Central memory CD8-positive, alpha-beta T cell (primary cell): ENCODE results near the gene HYLS1.
"Not testable (repeated sequence)": the region's sequence is repeated elsewhere in the genome, so short reads cannot be mapped to it uniquely, and the experiment has no call there.

Source experiments
- ATAC-seq: fragments of 150-1000 bp; cut with Tn5 transposase; replicated peaks from 2 replicates; pipeline ENCODE4 v1.10.0; 2022; ENCODE audit warnings: mild to moderate bottlenecking, moderate FRiP score, moderate number of reproducible peaks; ENCODE audit not compliant: poor library complexity, severe bottlenecking; ENCODE audit errors: extremely low read depth
- DNase-seq, 2 donors: peaks; one replicate each; pipeline ENCODE4 v3.0.0; 2021; ENCODE audit warnings: low spot score in 2 of 2
- H3K27ac Mint-ChIP-seq: one replicate; pipeline ENCODE4 v1.8.0; 2022; ENCODE audit warnings: low read depth, mild to moderate bottlenecking, moderate library complexity, mixed read lengths
- H3K27me3 Mint-ChIP-seq: one replicate; pipeline ENCODE4 v1.8.0; 2022; ENCODE audit warnings: mixed read lengths
- H3K36me3 Mint-ChIP-seq: one replicate; pipeline ENCODE4 v1.8.0; 2022; ENCODE audit warnings: mild to moderate bottlenecking, moderate library complexity, mixed read lengths; ENCODE audit not compliant: insufficient read depth
- H3K4me1 Mint-ChIP-seq: one replicate; pipeline ENCODE4 v1.8.0; 2022; ENCODE audit warnings: mixed read lengths
- H3K4me3 Mint-ChIP-seq: one replicate; pipeline ENCODE4 v1.8.0; 2022; ENCODE audit warnings: mild to moderate bottlenecking, moderate library complexity, mixed read lengths
- H3K9me3 Mint-ChIP-seq: one replicate; pipeline ENCODE4 v1.8.0; 2022; ENCODE audit warnings: mixed read lengths

The HYLS1 gene

DNA sequence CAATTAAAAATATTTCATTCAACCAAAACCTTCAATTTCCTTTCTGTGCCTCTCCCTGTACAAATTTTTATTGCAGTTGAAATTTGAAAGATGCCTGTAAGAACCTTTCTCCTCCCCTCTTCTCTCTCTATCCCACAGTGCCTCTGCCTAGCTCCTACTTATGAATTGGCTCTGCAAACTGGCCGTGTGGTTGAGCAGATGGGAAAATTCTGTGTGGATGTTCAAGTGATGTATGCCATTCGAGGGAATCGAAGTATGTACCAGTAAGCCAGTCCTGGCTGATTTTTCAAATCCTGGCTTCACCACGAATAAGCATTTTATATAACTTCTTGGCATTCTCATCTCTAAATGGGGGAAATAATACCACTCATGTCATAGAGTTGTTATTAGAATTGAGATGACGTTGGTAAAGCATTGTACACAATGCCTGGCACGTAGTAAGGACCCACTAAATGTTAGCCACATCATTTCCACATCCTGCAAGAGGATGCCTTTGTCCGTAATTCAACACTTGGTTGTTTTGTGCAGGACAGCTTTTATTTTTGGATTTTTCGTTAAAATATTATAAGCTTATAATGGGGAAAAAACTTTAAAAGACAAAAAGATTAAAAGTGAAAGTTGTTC is 22.9 kb downstream of the HYLS1 start:
- Mint-ChIP-seq H3K27ac (no peak overlapping the region), H3K9me3 (no peaks in the 10 kb centered on the region), H3K36me3 (peaks cover 2% of the 10 kb centered on the region), H3K4me3 (no peak overlapping the region), H3K4me1 (no peaks in the 10 kb centered on the region), H3K27me3 (peaks cover 42% of the 10 kb centered on the region)
- no peak for DNase-seq
- no peak for ATAC-seq

DNA sequence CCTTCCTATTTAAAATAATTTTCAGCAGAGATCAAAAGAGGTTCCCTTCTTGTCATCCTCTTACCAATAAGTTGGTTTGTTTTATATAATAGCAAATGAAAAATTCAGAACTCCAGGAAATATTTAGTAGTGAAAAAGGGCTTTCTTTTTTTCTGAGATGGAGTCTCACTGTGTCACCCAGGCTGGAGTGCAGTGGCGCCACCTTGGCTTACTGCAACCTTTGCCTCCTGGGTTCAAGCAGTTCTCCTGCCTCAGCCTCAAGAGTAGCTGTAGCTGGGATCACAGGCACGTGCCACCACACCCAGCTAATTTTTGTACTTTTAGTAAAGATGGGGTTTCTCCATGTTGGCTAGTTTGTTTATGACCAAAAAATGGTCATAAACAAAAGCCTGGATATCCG is 27.1 kb downstream of the HYLS1 start:
- H3K27ac Mint-ChIP-seq, H3K9me3 Mint-ChIP-seq, H3K4me1 Mint-ChIP-seq, H3K4me3 Mint-ChIP-seq, DNase-seq, H3K36me3 Mint-ChIP-seq, ATAC-seq: not testable (repeated sequence)
- peaks cover 69% of the 10 kb centered on the region for H3K27me3 Mint-ChIP-seq

DNA sequence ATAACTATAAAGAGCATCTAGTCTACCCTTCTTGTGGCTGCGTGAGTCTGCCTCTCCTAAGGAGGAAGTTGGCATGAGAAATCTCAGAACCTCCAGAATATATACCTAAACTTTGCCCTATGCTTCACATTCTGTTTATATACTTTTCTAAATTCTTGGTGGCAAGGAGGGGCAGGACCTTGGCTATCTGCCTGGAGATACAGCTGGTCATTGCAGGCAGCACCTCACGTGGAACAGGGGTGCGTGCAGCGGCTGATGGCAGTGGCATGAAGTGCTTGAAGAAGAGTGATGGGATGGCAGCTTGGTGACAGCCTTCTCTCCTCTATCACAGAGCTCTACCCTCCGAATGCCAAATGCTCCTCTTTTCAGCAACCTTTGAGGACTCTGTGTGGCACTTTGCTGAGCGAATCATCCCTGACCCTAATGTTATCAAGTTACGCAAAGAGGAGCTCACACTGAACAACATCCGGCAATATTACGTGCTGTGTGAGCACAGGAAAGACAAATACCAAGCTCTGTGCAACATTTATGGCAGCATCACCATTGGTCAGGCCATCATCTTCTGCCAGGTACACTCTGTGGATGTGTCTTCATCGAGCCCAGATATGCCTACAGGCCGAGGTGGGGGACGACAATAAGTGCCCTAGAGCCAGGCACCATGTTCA is 29.3 kb downstream of the HYLS1 start:
- peaks cover 64% of the 10 kb centered on the region for H3K27me3 Mint-ChIP-seq
- H3K27ac Mint-ChIP-seq = no peak overlapping the region
- H3K4me1 Mint-ChIP-seq = no peaks in the 10 kb centered on the region
- ATAC-seq (no peak), DNase-seq (no peak)
- H3K36me3 Mint-ChIP-seq = no peaks in the 10 kb centered on the region
- H3K9me3 Mint-ChIP-seq = no peaks in the 10 kb centered on the region
- H3K4me3 Mint-ChIP-seq = no peak overlapping the region

DNA sequence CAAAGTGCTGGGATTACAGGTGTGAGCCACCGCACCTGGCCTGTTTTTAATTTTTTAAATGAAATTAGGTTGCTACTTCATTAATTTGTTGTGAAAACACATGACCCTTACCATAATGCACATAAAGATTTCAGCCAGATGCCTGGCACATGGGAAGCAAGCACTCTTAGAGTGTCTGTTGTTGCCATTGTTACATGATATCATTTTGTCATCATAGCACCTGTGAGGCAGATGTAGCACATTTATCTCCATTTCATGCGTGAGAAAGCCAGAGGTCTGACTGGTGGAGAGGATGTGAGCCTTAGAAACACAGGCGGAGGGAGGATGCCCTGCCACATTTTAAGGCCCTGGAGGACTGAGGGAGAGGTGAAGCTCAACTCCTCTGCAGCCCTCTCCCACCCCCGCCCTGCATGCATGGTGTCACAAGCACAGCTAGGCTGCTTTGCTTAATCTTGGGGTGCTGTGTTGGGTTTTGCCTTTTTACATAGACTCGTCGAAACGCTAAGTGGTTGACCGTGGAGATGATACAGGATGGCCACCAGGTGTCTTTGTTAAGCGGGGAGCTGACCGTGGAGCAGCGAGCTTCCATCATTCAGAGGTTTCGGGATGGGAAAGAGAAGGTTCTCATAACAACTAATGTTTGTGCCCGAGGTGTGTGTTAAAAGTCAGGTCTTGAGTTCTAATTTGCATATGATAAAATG is 30.8 kb downstream of the HYLS1 start:
- Mint-ChIP-seq H3K27ac (no peak overlapping the region), H3K27me3 (peaks cover 56% of the 10 kb centered on the region)

DNA sequence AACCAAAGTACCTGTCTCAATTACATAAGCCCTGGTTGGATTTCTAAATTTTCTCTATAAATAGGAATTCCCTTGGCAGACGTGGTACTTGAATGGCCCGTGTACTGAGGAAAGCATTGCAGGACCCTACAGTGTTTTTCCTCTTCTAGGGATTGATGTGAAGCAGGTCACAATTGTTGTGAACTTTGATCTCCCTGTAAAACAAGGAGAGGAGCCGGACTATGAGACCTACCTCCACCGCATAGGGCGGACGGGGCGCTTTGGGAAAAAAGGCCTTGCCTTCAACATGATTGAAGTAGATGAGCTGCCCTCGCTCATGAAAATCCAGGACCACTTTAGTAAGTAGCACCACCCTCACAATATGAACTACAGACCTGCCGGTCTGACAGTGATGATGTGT is 33.6 kb downstream of the HYLS1 start:
- H3K9me3 Mint-ChIP-seq = no peaks in the 10 kb centered on the region
- no peak overlapping the region for H3K27ac Mint-ChIP-seq
- peaks cover 67% of the 10 kb centered on the region for H3K27me3 Mint-ChIP-seq
- H3K36me3 Mint-ChIP-seq = no peaks in the 10 kb centered on the region
- DNase-seq = no peak
- ATAC-seq = no peak
- no peaks in the 10 kb centered on the region for H3K4me1 Mint-ChIP-seq
- H3K4me3 Mint-ChIP-seq = no peak overlapping the region

More for the DNA sequence above, 30.8 kb downstream of the HYLS1 start:
- DNase-seq = no peak
- no peak for ATAC-seq
- Mint-ChIP-seq H3K9me3 (no peaks in the 10 kb centered on the region), H3K4me1 (no peaks in the 10 kb centered on the region), H3K4me3 (no peak overlapping the region), H3K36me3 (no peaks in the 10 kb centered on the region)

DNA sequence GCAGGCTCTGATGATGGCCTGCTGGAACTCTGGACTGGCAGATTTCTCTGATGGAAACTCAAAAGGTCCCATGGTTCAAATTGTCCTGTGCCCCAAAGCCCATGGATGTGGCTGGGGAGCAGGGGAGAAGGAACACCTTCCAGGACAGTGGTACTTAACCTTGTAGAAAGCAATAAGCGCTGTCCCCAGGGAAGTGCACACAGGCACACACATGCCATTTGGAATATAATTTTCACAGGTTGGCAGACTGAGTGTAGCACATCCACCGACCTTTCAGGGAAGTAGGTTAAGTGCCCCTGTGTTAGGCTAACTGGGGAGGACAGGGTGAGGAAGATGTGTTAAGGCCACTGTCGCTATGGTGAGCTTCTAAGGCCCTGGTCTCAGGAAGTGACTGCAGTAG is 34.7 kb downstream of the HYLS1 start:
- Mint-ChIP-seq H3K36me3 (no peaks in the 10 kb centered on the region), H3K27ac (no peak overlapping the region), H3K4me1 (no peaks in the 10 kb centered on the region), H3K9me3 (no peaks in the 10 kb centered on the region), H3K4me3 (no peak overlapping the region), H3K27me3 (peaks cover 67% of the 10 kb centered on the region)
- ATAC-seq (no peak), DNase-seq (no peak)

DNA sequence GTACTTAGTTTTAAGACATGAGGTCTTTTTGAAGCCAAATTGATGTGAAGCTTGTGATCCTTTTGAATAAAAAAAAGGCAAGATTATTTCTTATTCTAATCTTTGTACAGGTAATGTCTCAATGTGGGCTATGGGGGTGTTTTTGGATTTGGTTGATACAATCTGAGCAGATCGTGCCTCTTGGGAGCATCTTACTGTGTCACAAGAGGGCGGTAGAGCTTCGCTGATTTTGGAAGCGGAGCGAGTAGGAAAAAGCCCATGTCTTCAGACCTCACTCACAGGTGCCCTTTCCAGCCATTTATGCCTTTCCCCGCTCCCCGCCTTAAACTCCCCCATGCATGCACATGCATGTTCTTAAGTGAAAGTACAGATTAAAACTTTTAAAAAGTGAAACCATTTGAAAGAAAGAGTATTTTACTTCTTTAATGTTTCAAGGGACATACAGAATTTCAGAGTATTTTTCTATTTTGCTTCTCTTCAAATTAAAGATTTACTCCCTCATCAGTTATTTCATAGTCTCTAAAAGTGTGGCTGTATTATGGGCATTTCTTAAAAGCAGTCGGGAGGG is 35.6 kb downstream of the HYLS1 start:
- H3K9me3 Mint-ChIP-seq = no peaks in the 10 kb centered on the region
- DNase-seq = peak in 1 of 2 donors; percentile 31
- H3K36me3 Mint-ChIP-seq = no peaks in the 10 kb centered on the region
- peak; percentile 32 for ATAC-seq
- H3K4me3 Mint-ChIP-seq = no peak overlapping the region
- peaks cover 66% of the 10 kb centered on the region for H3K27me3 Mint-ChIP-seq
- H3K27ac Mint-ChIP-seq = no peak overlapping the region
- no peaks in the 10 kb centered on the region for H3K4me1 Mint-ChIP-seq

DNA sequence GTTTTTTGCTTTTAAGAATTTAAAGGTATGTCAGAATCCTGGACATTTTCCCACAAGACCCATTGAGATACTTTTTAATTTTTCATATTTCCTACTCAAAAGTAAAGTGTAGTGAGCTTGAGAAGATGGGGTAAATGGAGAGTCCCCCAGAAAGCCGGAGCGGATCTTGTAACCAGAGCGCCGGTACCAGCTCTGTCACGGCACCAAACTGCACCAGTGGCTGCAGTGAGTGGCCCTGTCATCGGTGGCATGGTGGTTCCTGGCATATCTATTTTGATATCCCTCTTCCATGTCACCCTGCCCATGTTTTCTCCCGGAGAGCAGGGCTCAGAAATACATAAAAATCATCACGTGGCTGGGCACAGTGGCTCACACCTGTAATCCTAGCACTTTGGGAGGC is 36.2 kb downstream of the HYLS1 start:
- no peaks in the 10 kb centered on the region for H3K36me3 Mint-ChIP-seq
- DNase-seq = no peak
- no peak overlapping the region for H3K27ac Mint-ChIP-seq
- no peak for ATAC-seq
- peaks cover 61% of the 10 kb centered on the region for H3K27me3 Mint-ChIP-seq
- H3K4me1 Mint-ChIP-seq = no peaks in the 10 kb centered on the region
- H3K4me3 Mint-ChIP-seq = no peak overlapping the region
- H3K9me3 Mint-ChIP-seq = no peaks in the 10 kb centered on the region

DNA sequence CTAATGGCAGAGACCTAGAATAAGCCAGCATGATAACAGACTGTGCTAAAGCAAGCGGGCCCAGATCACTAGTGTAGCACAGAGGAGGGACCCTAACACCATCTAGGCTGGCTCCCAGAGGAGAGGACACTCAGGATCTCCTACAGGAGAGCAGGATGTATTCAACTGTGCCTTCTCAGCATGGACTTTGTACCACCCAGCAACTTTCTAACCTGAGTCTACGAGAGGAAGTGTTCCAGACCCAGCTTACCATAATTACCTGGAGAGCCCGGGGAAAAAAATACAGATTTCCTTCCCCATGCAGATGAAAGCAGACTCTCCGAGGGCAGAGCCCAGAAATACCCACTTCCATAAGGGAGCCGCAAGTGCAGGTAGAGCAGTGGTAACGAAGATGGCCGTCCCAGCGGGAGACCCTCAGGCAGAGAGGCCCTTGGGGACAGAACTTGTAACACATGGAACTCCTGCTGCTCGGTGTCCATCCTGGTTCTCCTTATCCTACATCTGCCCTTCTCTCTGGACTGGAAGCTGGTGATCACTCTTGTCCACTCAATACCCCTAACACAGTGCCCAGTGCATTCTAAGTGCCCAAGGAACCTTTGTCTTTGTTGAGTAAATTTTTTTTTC is 37.0 kb downstream of the HYLS1 start:
- peaks cover 59% of the 10 kb centered on the region for H3K27me3 Mint-ChIP-seq
- no peak overlapping the region for H3K27ac Mint-ChIP-seq
- ATAC-seq (no peak), DNase-seq (no peak)
- no peaks in the 10 kb centered on the region for H3K4me1 Mint-ChIP-seq
- H3K36me3 Mint-ChIP-seq = no peaks in the 10 kb centered on the region
- no peak overlapping the region for H3K4me3 Mint-ChIP-seq
- no peaks in the 10 kb centered on the region for H3K9me3 Mint-ChIP-seq

DNA sequence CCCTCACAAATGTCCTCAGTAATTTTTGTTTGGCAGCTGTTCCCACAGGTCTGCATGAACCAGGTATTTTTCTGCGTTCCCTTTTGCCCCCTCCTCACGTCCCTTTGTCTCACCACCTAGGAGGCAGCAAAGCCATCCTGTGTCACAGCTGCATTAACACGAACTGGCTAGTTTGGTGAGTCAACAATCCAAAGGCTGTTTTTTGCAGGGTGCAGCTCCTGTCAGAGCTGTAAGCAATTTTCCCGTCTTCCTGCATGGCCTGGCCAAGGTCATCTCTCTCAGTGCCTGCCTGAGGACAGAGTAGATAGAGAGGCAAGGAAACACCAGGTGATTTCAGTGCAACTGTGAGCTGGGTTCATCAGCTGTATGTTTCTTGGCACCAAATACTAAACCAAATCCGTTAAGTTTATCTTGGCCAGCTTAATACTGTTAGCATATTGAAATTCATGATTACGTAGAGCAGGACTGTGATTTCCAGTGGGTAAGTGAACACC is 37.8 kb downstream of the HYLS1 start:
- H3K27ac Mint-ChIP-seq = no peak overlapping the region
- H3K9me3 Mint-ChIP-seq = no peaks in the 10 kb centered on the region
- no peak for ATAC-seq
- H3K4me1 Mint-ChIP-seq = no peaks in the 10 kb centered on the region
- no peaks in the 10 kb centered on the region for H3K36me3 Mint-ChIP-seq
- H3K27me3 Mint-ChIP-seq = peaks cover 59% of the 10 kb centered on the region
- no peak overlapping the region for H3K4me3 Mint-ChIP-seq
- DNase-seq = no peak

DNA sequence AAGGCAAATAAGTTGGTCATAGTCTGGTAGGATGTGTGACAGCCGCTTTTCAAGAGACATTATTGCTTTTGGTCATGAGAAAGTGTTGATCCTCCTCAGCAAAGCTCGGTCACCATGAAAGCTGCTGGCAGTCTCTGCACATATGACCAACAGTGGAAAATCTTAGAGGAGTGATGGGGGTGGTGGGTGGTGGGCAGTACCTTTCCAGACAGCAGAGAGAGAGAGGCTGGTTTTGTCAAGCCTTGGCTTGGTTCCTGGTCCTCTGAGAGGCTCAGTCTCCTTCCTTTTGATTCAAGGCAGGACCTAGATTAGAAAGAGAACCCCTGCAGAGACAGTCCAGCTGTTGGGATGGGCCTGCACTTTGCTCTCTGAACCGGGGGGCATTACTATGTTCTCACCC is 38.3 kb downstream of the HYLS1 start:
- no peaks in the 10 kb centered on the region for H3K36me3 Mint-ChIP-seq
- DNase-seq (no peak), ATAC-seq (no peak)
- no peaks in the 10 kb centered on the region for H3K9me3 Mint-ChIP-seq
- peaks cover 55% of the 10 kb centered on the region for H3K27me3 Mint-ChIP-seq
- no peak overlapping the region for H3K4me3 Mint-ChIP-seq
- no peak overlapping the region for H3K27ac Mint-ChIP-seq
- H3K4me1 Mint-ChIP-seq = no peaks in the 10 kb centered on the region

DNA sequence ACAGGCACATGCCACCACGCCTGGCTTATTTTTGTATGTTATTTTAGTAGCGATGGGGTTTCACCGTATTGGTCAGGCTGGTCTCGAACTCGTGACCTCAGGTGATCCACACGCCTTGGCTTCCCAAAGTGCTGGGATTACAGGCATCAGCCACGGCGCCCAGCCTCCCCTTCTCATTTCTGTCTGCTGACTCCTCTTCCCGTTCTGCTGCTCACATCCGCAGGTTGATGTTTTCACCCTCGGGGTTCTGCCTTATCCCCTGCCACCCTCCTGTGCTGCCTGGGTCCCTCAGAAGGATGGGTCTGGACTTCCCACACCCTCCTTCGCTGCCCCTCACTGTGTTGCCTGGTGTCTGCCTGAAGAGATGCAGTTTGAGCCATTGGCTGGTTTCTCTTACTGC is 39.2 kb downstream of the HYLS1 start:
- Mint-ChIP-seq H3K4me1 (no peaks in the 10 kb centered on the region), H3K27ac (no peak overlapping the region), H3K4me3 (no peak overlapping the region), H3K27me3 (peaks cover 58% of the 10 kb centered on the region), H3K9me3 (no peaks in the 10 kb centered on the region), H3K36me3 (no peaks in the 10 kb centered on the region)
- no peak for ATAC-seq
- no peak for DNase-seq
